ENCODE data around the gene GSAP. TPM values are rescaled to one million over a fixed set of nuclear protein-coding genes. Genes with fewer than 3 reads are reported as not detected.
"Not testable (repeated sequence)": the region's sequence is repeated elsewhere in the genome, so short reads cannot be mapped to it uniquely, and the experiment has no call there.

GSAP gene
- total RNA-seq, 2 donors from 2014 or later = 22.0 to 28.9 TPM

GRCh38 chr7:77359599-77359998 is 56.5 kb downstream of the GSAP start:
- Mint-ChIP-seq H3K4me1 (peaks cover 7% of the 10 kb centered on the region), H3K27ac (no peak overlapping the region), H3K36me3 (ENCODE audit: low read depth) (no peaks in the 10 kb centered on the region), H3K27me3 (no peaks in the 10 kb centered on the region), H3K4me3 (no peak overlapping the region)
- DNase-seq (no peak), ATAC-seq (no peak)
- H3K9me3 ChIP-seq (ENCODE audit: control insufficient read depth, low read length, poor library complexity, severe bottlenecking) = no peaks in the 10 kb centered on the region

GRCh38 chr7:77354914-77355313 is 61.2 kb downstream of the GSAP start:
- no peak for DNase-seq
- Mint-ChIP-seq H3K27ac (peak overlapping the region; percentile 90), H3K36me3 (ENCODE audit: low read depth) (no peaks in the 10 kb centered on the region), H3K4me1 (peaks cover 36% of the 10 kb centered on the region), H3K27me3 (no peaks in the 10 kb centered on the region), H3K4me3 (peak overlapping the region; percentile 33)
- no peak for ATAC-seq
- no peaks in the 10 kb centered on the region for H3K9me3 ChIP-seq (ENCODE audit: control insufficient read depth, low read length, poor library complexity, severe bottlenecking)

GRCh38 chr7:77354484-77354883 is 61.7 kb downstream of the GSAP start:
- no peaks in the 10 kb centered on the region for H3K9me3 ChIP-seq (ENCODE audit: control insufficient read depth, low read length, poor library complexity, severe bottlenecking)
- H3K4me1 Mint-ChIP-seq = peaks cover 36% of the 10 kb centered on the region
- peak overlapping the region; percentile 90 for H3K27ac Mint-ChIP-seq
- no peaks in the 10 kb centered on the region for H3K36me3 Mint-ChIP-seq (ENCODE audit: low read depth)
- no peaks in the 10 kb centered on the region for H3K27me3 Mint-ChIP-seq
- peak; percentile 51 for ATAC-seq
- H3K4me3 Mint-ChIP-seq = no peak overlapping the region
- DNase-seq = no peak

GRCh38 chr7:77353911-77354310 is 62.2 kb downstream of the GSAP start:
- Mint-ChIP-seq H3K4me3 (peak overlapping the region; percentile 28), H3K36me3 (ENCODE audit: low read depth) (no peaks in the 10 kb centered on the region), H3K27ac (peak overlapping the region; percentile 90), H3K4me1 (peaks cover 36% of the 10 kb centered on the region), H3K27me3 (no peaks in the 10 kb centered on the region)
- no peaks in the 10 kb centered on the region for H3K9me3 ChIP-seq (ENCODE audit: control insufficient read depth, low read length, poor library complexity, severe bottlenecking)
- ATAC-seq (no peak), DNase-seq (no peak)

- DNase-seq = no peak
- no peak for ATAC-seq
- Mint-ChIP-seq H3K4me3 (peak overlapping the region; percentile 65), H3K36me3 (ENCODE audit: low read depth) (no peaks in the 10 kb centered on the region), H3K27ac (peak overlapping the region; percentile 90), H3K27me3 (no peaks in the 10 kb centered on the region), H3K4me1 (peaks cover 39% of the 10 kb centered on the region)
- H3K9me3 ChIP-seq (ENCODE audit: control insufficient read depth, low read length, poor library complexity, severe bottlenecking) = no peaks in the 10 kb centered on the region
These were observed 62.8 kb downstream of the GSAP start for GRCh38 chr7:77353407-77353721.

GRCh38 chr7:77352665-77353406 is 63.3 kb downstream of the GSAP start:
- ATAC-seq = peak; percentile 33
- H3K9me3 ChIP-seq (ENCODE audit: control insufficient read depth, low read length, poor library complexity, severe bottlenecking) = no peaks in the 10 kb centered on the region
- H3K27ac Mint-ChIP-seq = peak overlapping the region; percentile 90
- peak overlapping the region; percentile 65 for H3K4me3 Mint-ChIP-seq
- DNase-seq = no peak
- H3K36me3 Mint-ChIP-seq (ENCODE audit: low read depth) = no peaks in the 10 kb centered on the region
- H3K27me3 Mint-ChIP-seq = no peaks in the 10 kb centered on the region
- peaks cover 42% of the 10 kb centered on the region for H3K4me1 Mint-ChIP-seq

GRCh38 chr7:77351539-77352004 is 64.6 kb downstream of the GSAP start:
- DNase-seq (peak in 2 of 3 donors; percentile 13 to 29), ATAC-seq (peak; percentile 84)
- peaks cover 42% of the 10 kb centered on the region for H3K4me1 Mint-ChIP-seq
- peak overlapping the region; percentile 76 for H3K4me3 Mint-ChIP-seq
- H3K36me3 Mint-ChIP-seq (ENCODE audit: low read depth) = no peaks in the 10 kb centered on the region
- no peaks in the 10 kb centered on the region for H3K27me3 Mint-ChIP-seq
- no peaks in the 10 kb centered on the region for H3K9me3 ChIP-seq (ENCODE audit: control insufficient read depth, low read length, poor library complexity, severe bottlenecking)
- H3K27ac Mint-ChIP-seq = peak overlapping the region; percentile 90

GRCh38 chr7:77349141-77349540 is 67.0 kb downstream of the GSAP start:
- no peak overlapping the region for H3K27ac Mint-ChIP-seq
- no peaks in the 10 kb centered on the region for H3K36me3 Mint-ChIP-seq (ENCODE audit: low read depth)
- peaks cover 32% of the 10 kb centered on the region for H3K4me1 Mint-ChIP-seq
- ATAC-seq (no peak), DNase-seq (no peak)
- no peaks in the 10 kb centered on the region for H3K9me3 ChIP-seq (ENCODE audit: control insufficient read depth, low read length, poor library complexity, severe bottlenecking)
- H3K4me3 Mint-ChIP-seq = no peak overlapping the region
- no peaks in the 10 kb centered on the region for H3K27me3 Mint-ChIP-seq

GRCh38 chr7:77348371-77348813 is 67.8 kb downstream of the GSAP start:
- no peak overlapping the region for H3K4me3 Mint-ChIP-seq
- DNase-seq (no peak), ATAC-seq (no peak)
- H3K27ac Mint-ChIP-seq = no peak overlapping the region
- no peaks in the 10 kb centered on the region for H3K36me3 Mint-ChIP-seq (ENCODE audit: low read depth)
- H3K4me1 Mint-ChIP-seq = peaks cover 24% of the 10 kb centered on the region
- no peaks in the 10 kb centered on the region for H3K27me3 Mint-ChIP-seq
- no peaks in the 10 kb centered on the region for H3K9me3 ChIP-seq (ENCODE audit: control insufficient read depth, low read length, poor library complexity, severe bottlenecking)

- H3K36me3 Mint-ChIP-seq (ENCODE audit: low read depth) = no peaks in the 10 kb centered on the region
- DNase-seq = no peak
- no peak overlapping the region for H3K4me3 Mint-ChIP-seq
- H3K4me1 Mint-ChIP-seq = peaks cover 8% of the 10 kb centered on the region
- no peak for ATAC-seq
- H3K27ac Mint-ChIP-seq = no peak overlapping the region
- no peaks in the 10 kb centered on the region for H3K9me3 ChIP-seq (ENCODE audit: control insufficient read depth, low read length, poor library complexity, severe bottlenecking)
- no peaks in the 10 kb centered on the region for H3K27me3 Mint-ChIP-seq
These were observed 69.7 kb downstream of the GSAP start for GRCh38 chr7:77346441-77346840.

- not testable (repeated sequence) for H3K9me3 ChIP-seq (ENCODE audit: control insufficient read depth, low read length, poor library complexity, severe bottlenecking); H3K4me1 Mint-ChIP-seq; DNase-seq; ATAC-seq; H3K27me3 Mint-ChIP-seq; H3K27ac Mint-ChIP-seq; H3K36me3 Mint-ChIP-seq (ENCODE audit: low read depth); H3K4me3 Mint-ChIP-seq
These were observed 70.7 kb downstream of the GSAP start for GRCh38 chr7:77345426-77345825.

GRCh38 chr7:77339726-77340125 is 76.4 kb downstream of the GSAP start:
- H3K27ac Mint-ChIP-seq = peak overlapping the region; percentile 12
- H3K36me3 Mint-ChIP-seq (ENCODE audit: low read depth) = peaks cover 3% of the 10 kb centered on the region
- no peak for DNase-seq
- H3K4me1 Mint-ChIP-seq = peaks cover 17% of the 10 kb centered on the region
- no peak for ATAC-seq
- H3K9me3 ChIP-seq (ENCODE audit: control insufficient read depth, low read length, poor library complexity, severe bottlenecking) = no peaks in the 10 kb centered on the region
- H3K4me3 Mint-ChIP-seq = no peak overlapping the region
- H3K27me3 Mint-ChIP-seq = no peaks in the 10 kb centered on the region

- Mint-ChIP-seq H3K27ac (no peak overlapping the region), H3K4me3 (no peak overlapping the region), H3K36me3 (ENCODE audit: low read depth) (peaks cover 3% of the 10 kb centered on the region), H3K4me1 (peaks cover 17% of the 10 kb centered on the region), H3K27me3 (no peaks in the 10 kb centered on the region)
- DNase-seq (no peak), ATAC-seq (no peak)
- H3K9me3 ChIP-seq (ENCODE audit: control insufficient read depth, low read length, poor library complexity, severe bottlenecking) = no peaks in the 10 kb centered on the region
These were observed 77.1 kb downstream of the GSAP start for GRCh38 chr7:77338883-77339629.
